ENCODE results near the gene GPR137. TPM values are rescaled to one million over a fixed set of nuclear protein-coding genes. Genes with fewer than 3 reads are reported as not detected.

The GPR137 gene
- total RNA-seq, 4 donors from 2014 or later: 12.5 to 25.7 (median 20.0) TPM

DNA sequence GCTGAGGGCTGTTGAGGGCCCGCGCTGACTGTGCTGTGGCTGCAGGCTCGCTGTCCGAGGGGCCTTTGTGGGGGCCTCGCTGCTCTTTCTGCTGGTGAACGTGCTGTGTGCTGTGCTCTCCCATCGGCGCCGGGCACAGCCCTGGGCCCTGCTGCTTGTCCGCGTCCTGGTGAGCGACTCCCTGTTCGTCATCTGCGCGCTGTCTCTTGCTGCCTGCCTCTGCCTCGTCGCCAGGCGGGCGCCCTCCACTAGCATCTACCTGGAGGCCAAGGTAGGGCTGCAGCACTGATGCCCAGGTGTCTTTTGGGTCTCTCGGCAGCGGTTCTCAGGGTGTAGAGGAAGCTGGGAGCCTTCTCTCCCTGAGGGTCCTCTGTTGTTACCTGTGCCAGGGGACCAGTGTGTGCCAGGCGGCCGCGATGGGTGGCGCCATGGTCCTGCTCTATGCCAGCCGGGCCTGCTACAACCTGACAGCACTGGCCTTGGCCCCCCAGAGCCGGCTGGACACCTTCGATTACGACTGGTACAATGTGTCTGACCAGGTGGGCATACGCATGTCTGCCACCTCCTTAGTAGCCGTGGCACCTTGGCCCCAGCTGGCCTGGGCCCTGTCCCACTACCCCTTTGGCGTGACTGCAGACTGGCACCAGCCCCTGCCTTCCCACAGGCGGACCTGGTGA, 2.2 kb downstream of the GPR137 start:
- Histone ChIP-seq H3K27me3 (peaks cover 0 to 28% of the 10 kb centered on the region in 2 donors), H3K9me3 (no peaks in the 10 kb centered on the region), H3K27ac (no peak overlapping the region), H3K4me3 (no peak overlapping the region), H3K4me1 (peaks cover 0 to 46% (median 29%) of the 10 kb centered on the region in 4 donors), H3K36me3 (peaks cover 0 to 18% (median 0%) of the 10 kb centered on the region in 3 donors)
- WGBS, 2 donors: 90 to 93% methylated on average over 21 to 32 of the region's 33 CpGs
- no peak for DNase-seq (ENCODE audit: low spot score in 2 of 2)
- TF ChIP-seq CTCF (IDR thresholded peaks at IDR 0.05): no peak
- no peak for TF ChIP-seq EP300 (IDR thresholded peaks at IDR 0.05)
- TF ChIP-seq POLR2A (IDR thresholded peaks at IDR 0.05): no peak

GRCh38 chr11:64288353-64288750, 2.7 kb downstream of the GPR137 start:
- no peak overlapping the region for H3K27ac ChIP-seq
- 78 to 84% methylated on average over 8 to 9 of the region's 9 CpGs for WGBS, 2 donors
- TF ChIP-seq CTCF (IDR thresholded peaks at IDR 0.05) (no peak), EP300 (IDR thresholded peaks at IDR 0.05) (no peak), POLR2A (IDR thresholded peaks at IDR 0.05) (no peak)
- H3K9me3 ChIP-seq: no peaks in the 10 kb centered on the region
- H3K4me3 ChIP-seq: no peak overlapping the region
- H3K27me3 ChIP-seq: peaks cover 0 to 33% of the 10 kb centered on the region in 2 donors
- peaks cover 0 to 43% (median 25%) of the 10 kb centered on the region in 4 donors for H3K4me1 ChIP-seq
- peaks cover 0 to 18% (median 0%) of the 10 kb centered on the region in 3 donors for H3K36me3 ChIP-seq
- DNase-seq (ENCODE audit: low spot score in 2 of 2): no peak

DNA sequence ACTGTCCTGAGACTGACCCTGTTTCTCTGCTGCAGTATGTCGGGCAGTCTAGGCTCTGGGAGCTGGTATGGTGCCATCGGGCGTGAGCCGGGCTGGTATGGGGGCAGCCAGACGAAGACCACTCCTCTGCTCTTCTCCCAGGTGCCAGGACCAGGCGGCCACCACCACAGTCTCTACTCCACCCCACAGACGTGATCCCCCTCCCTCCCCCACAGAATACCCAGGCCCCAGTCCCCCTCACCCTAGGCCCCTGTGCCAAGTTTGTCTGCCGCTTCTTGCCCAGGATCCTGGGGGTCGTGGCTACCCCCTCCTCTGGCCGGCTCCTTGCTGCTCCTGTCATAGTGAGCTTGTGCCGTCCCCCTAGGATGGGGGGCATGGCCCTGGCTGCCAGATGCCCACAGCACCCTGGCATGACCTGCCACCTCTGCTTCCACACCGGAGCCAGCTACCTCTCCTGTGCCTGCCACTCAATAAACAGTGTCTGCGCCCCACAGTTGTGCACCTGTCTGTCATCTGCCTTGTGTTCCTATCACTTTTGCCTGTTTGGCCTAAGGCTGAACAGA, 3.4 kb downstream of the GPR137 start:
- Histone ChIP-seq H3K4me1 (peaks cover 0 to 35% (median 17%) of the 10 kb centered on the region in 4 donors), H3K27ac (no peak overlapping the region), H3K9me3 (no peaks in the 10 kb centered on the region), H3K4me3 (no peak overlapping the region), H3K36me3 (peaks cover 0 to 18% (median 0%) of the 10 kb centered on the region in 3 donors), H3K27me3 (peaks cover 0 to 40% of the 10 kb centered on the region in 2 donors)
- WGBS, 2 donors: 92 to 93% methylated on average over 13 of the region's 13 CpGs
- TF ChIP-seq EP300 (IDR thresholded peaks at IDR 0.05) (no peak), CTCF (IDR thresholded peaks at IDR 0.05) (no peak), POLR2A (IDR thresholded peaks at IDR 0.05) (no peak)
- DNase-seq (ENCODE audit: low spot score in 2 of 2): no peak

- 49 to 66% methylated on average over 7 to 10 of the region's 10 CpGs for WGBS, 2 donors
- H3K9me3 ChIP-seq: no peaks in the 10 kb centered on the region
- peaks cover 0 to 56% of the 10 kb centered on the region in 2 donors for H3K27me3 ChIP-seq
- no peak overlapping the region for H3K27ac ChIP-seq
- DNase-seq (ENCODE audit: low spot score in 2 of 2): no peak
- H3K4me3 ChIP-seq: no peak overlapping the region
- H3K36me3 ChIP-seq: peaks cover 0 to 18% (median 0%) of the 10 kb centered on the region in 3 donors
- H3K4me1 ChIP-seq: peaks cover 0 to 34% (median 15%) of the 10 kb centered on the region in 4 donors
- TF ChIP-seq EP300 (IDR thresholded peaks at IDR 0.05) (no peak), POLR2A (IDR thresholded peaks at IDR 0.05) (no peak), CTCF (IDR thresholded peaks at IDR 0.05) (no peak)
These were observed 5.0 kb downstream of the GPR137 start for GRCh38 chr11:64290352-64291261.

Data from tibial nerve (tissue), 4 donors.